Mesodermal cell (in vitro differentiated cells): Measurements from ENCODE around the gene PIGS.

ENCODE experiments used
- H3K27ac ChIP-seq: 2 replicates; pipeline ENCODE4 v1.7.0; 2013; ENCODE audit warnings: mild to moderate bottlenecking, low read depth, low read length, moderate library complexity; ENCODE audit not compliant: severe bottlenecking
- H3K36me3 ChIP-seq: 2 replicates; pipeline ENCODE4 v1.7.1; 2013; ENCODE audit warnings: mild to moderate bottlenecking, low read length, moderate library complexity; ENCODE audit not compliant: control insufficient read depth, insufficient read depth
- H3K4me1 ChIP-seq: one replicate; pipeline ENCODE4 v1.7.1; 2013; ENCODE audit warnings: mild to moderate bottlenecking, low read length; ENCODE audit not compliant: insufficient read depth, control insufficient read depth, poor library complexity, severe bottlenecking
- H3K4me3 ChIP-seq: 2 replicates; pipeline ENCODE4 v1.7.0; 2013; ENCODE audit warnings: low read length, control low read depth, mild to moderate bottlenecking; ENCODE audit not compliant: insufficient read depth, poor library complexity, severe bottlenecking; ENCODE audit errors: extremely low read depth
- H3K9me3 ChIP-seq: 2 replicates; pipeline ENCODE4 v1.7.1; 2013; ENCODE audit warnings: mild to moderate bottlenecking, low read length, moderate library complexity; ENCODE audit not compliant: control insufficient read depth
- WGBS, 2 experiments: methylation state at CpG; one replicate each; pipeline ENCODE4 v1.1.5; 2013; ENCODE audit warnings: missing lambda C conversion rate in 2 of 2; ENCODE audit not compliant: insufficient coverage in 2 of 2; 5-methylcytosine and 5-hydroxymethylcytosine counted together

The PIGS gene

DNA sequence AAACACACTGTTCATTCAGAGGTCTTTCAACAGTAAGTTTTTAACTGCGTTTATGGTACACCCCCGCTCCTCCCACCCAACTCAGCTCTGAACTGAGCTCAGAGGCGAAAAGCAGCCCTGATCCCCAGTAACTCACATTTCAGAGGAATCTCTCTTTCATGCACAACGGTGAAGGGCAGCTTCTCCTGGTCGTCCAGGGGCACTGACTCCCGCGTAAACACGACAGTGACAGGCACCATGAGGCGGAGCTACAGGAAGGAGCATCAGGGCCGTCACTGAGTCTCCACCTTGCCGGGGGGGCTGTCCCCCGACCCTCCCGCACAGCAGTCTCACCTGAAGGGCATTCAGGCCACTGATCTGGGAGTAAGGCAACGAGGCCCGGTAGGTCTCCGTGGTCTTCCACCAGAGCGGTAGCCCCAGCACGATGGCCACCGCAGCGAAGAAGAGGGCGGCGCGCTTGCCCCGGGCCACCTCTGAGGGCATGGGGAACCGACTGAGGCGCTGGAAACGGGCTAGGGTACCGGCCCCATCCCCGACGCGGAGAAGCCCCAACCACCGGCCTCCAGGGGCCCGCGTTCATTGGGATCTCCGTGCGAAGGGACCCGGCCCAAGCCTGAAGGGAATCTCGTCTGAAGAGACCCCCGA, 486 bp downstream of the PIGS start:
- H3K4me3 ChIP-seq: peak overlapping the region; percentile 93
- no peak overlapping the region for H3K27ac ChIP-seq
- no peaks in the 10 kb centered on the region for H3K9me3 ChIP-seq
- H3K4me1 ChIP-seq: peaks cover 4% of the 10 kb centered on the region
- peaks cover 12% of the 10 kb centered on the region for H3K36me3 ChIP-seq
- WGBS, 2 experiments: 2% methylated on average over 28 to 37 of the region's 39 CpGs

DNA sequence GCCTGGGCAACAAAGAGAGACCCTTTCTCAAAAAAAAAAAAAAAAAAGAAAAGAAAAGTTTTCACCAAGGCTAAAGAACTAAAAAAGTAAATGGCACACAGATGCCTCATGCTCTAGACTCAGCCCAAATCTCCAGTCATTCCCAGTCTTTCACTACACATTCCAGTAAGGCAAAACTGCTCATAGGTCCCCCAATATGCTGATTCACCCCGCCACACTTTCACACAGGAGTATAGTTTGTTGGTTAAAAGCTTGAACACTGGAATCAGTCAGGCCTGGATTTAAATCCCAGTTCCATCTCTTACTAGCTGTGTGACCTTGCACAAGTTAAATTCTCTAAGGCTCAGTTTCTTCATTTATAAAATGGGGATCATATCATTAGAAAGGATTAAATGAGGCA, 1.9 kb downstream of the PIGS start:
- Histone ChIP-seq H3K36me3 (peaks cover 10% of the 10 kb centered on the region), H3K9me3 (no peaks in the 10 kb centered on the region), H3K27ac (no peak overlapping the region), H3K4me3 (no peak overlapping the region), H3K4me1 (peaks cover 4% of the 10 kb centered on the region)
- no CpG with 5 or more reads among the region's 1 CpG for WGBS, 2 experiments

DNA sequence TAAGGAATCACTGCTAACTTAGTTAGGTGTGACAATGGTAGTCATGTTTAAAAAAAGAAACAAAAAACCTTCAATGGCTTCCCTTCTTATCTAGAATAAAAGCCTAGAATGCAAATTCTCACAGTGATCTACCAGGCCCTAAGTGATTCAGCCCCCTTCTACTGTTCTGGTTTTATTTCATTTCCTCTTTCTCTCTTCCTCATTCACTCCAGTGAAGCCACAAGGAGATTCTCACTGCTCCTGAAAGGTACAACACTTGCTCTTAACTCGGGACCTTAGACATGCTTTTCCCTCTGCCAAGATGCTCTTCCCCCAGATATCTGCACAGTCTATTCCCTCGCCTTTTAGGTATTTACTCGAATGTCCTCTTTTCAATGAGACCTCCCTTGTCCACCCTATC, 3.7 kb downstream of the PIGS start:
- Histone ChIP-seq H3K4me1 (peaks cover 12% of the 10 kb centered on the region), H3K36me3 (peaks cover 19% of the 10 kb centered on the region), H3K4me3 (no peak overlapping the region), H3K9me3 (no peaks in the 10 kb centered on the region), H3K27ac (no peak overlapping the region)
- 76 to 94% methylated on average over 3 of the region's 3 CpGs for WGBS, 2 experiments

DNA sequence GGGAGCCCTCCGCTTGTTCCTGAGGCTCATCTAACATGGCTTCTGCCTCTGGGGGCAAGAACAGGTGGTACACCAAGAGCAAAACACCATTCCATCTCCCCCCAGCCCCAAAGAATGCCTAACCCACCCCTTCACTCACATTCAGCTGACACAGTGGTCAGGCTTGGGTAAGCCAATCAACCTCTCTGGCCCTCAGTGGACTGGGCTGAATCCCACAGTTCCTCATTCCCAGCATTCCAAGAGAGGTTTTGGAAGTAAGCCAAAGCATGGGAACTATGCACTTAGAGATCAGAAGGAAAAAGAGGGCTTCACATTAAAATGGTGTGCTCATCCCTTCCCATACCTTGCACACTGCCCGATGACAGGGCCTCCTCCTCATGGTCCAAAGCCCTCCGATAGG, 7.8 kb downstream of the PIGS start:
- H3K27ac ChIP-seq: peak overlapping the region; percentile 57
- peaks cover 8% of the 10 kb centered on the region for H3K4me1 ChIP-seq
- H3K36me3 ChIP-seq: peaks cover 47% of the 10 kb centered on the region
- H3K9me3 ChIP-seq: no peaks in the 10 kb centered on the region
- H3K4me3 ChIP-seq: no peak overlapping the region
- 92 to 100% methylated on average over 2 of the region's 3 CpGs for WGBS, 2 experiments

DNA sequence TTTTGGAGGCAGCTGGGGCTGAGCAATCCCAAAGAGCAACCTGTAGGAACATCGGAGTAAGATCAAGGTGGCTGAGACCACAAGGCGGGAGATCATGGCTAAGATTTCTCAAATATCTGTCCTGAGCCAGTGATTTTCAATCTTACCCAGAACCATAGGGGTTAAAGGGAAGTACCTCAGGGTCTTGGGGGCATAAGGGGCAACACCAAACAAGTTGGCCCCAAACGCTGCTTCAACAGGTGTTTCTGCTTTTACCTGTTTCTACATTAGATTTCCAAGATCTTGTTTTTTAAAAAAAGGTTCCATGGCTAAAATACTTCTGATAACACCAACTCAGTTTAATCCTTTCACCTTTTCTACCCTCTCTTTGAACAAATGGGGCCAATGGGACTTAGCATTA, 16.3 kb downstream of the PIGS start:
- H3K27ac ChIP-seq: no peak overlapping the region
- no peaks in the 10 kb centered on the region for H3K9me3 ChIP-seq
- peaks cover 8% of the 10 kb centered on the region for H3K4me1 ChIP-seq
- H3K4me3 ChIP-seq: no peak overlapping the region
- WGBS, 2 experiments: 87 to 89% methylated on average over 2 to 3 of the region's 3 CpGs
- H3K36me3 ChIP-seq: peaks cover 67% of the 10 kb centered on the region

DNA sequence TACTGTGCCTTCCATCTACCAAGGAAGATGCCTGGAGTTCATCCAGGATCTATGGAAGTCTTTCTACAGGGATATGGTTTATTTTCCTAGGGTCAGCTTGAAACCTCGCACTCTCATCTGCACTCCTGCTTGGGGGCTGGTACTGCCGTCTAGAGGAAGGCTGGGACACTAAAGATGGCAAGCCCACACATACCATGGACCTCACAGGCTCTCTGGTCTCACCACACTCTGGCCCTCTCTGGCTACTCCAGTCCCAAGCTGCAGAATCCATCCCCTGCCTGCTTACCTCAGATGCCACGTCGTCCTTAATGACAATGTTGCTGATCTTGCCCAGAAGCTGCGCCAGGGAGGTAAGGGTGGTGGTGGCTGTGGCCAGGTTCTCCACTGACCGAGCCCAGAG, 16.8 kb downstream of the PIGS start:
- WGBS, 2 experiments: 96 to 97% methylated on average over 5 to 6 of the region's 6 CpGs
- Histone ChIP-seq H3K9me3 (no peaks in the 10 kb centered on the region), H3K27ac (no peak overlapping the region), H3K4me3 (no peak overlapping the region), H3K36me3 (peaks cover 63% of the 10 kb centered on the region), H3K4me1 (peaks cover 8% of the 10 kb centered on the region)

DNA sequence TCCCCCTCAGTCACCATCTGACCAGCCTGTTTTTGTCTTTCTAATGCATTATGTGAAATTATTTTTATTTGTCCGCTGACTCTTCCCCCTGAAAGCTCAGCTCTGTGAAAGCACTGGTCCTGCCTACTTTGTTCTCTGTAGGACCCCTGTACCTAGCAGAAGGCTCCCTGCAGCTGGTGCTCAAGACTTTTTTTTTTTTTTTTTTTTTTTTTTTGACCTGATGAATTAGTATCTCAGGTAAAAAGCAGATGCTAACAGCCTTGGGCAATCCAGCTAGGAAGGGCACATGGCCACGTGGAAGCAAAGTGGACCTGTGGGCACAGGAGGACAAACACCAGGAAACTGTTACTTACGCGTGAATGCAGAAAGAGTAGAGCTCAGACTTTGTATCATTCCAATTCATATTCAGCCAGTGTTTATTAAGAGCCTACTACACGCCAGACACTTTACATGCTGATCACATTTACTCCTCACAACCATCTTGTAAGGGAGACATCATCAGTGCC, 18.3 kb downstream of the PIGS start:
- WGBS, 2 experiments: 79 to 82% methylated on average over 4 to 5 of the region's 5 CpGs
- H3K9me3 ChIP-seq: no peaks in the 10 kb centered on the region
- no peak overlapping the region for H3K27ac ChIP-seq
- H3K4me3 ChIP-seq: no peak overlapping the region
- H3K4me1 ChIP-seq: peaks cover 8% of the 10 kb centered on the region
- peaks cover 51% of the 10 kb centered on the region for H3K36me3 ChIP-seq

DNA sequence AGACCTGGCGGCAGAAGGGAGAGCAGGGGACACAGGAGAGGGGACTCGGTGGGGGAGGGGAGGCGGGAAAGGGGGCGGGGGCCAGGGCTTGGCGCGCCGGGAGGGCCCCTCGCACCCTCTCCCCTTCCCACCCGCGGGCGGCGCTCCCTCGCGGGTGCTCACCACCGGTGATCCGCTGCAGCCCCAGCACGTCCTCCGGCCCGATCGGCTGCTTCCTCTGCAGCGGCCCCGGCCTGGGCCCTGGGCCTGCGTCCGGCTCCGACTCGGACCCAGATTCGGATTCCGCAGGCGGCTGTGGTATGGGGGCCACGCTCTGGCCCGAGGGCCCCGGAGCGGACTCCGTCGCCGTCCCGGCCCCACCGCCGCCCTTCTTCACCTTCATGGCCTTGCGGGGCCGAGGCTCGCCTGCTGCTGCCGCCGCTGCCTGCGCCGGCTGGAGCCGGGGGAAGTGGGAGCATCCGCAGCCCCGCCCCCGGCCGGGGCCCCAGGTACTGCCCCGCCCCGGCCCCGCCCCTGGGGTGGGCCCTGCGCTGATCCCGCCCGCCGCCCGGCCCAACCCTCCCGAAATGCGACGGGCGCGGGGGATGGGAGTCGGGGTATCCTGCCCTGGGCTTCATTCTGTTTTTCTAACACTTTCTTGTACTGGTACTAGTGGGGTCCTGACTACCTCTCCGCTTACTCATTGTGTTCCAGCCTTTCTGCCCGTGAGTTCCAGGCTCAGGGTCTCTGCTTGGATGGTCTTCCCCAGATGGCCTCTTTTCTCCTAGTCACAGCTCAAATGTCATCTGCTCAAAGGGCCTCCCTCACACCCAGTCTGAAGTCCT, 18.9 kb downstream of the PIGS start, which contains the start of gene UNC119:
Gene UNC119 (minus strand): TSS at position 449 of the 824 bp plus-strand sequence. CDS start 67 bp downstream, at position 382.
- H3K4me3 ChIP-seq: peak within 1 kb of the TSS; percentile 90
- peak within 1 kb of the TSS; percentile 10 for H3K27ac ChIP-seq
- no peaks in the 10 kb centered on the region for H3K9me3 ChIP-seq
- H3K36me3 ChIP-seq: peaks cover 47% of the 10 kb centered on the region
- 1% methylated on average over 51 to 54 of the region's 67 CpGs for WGBS, 2 experiments
- peaks cover 8% of the 10 kb centered on the region for H3K4me1 ChIP-seq

DNA sequence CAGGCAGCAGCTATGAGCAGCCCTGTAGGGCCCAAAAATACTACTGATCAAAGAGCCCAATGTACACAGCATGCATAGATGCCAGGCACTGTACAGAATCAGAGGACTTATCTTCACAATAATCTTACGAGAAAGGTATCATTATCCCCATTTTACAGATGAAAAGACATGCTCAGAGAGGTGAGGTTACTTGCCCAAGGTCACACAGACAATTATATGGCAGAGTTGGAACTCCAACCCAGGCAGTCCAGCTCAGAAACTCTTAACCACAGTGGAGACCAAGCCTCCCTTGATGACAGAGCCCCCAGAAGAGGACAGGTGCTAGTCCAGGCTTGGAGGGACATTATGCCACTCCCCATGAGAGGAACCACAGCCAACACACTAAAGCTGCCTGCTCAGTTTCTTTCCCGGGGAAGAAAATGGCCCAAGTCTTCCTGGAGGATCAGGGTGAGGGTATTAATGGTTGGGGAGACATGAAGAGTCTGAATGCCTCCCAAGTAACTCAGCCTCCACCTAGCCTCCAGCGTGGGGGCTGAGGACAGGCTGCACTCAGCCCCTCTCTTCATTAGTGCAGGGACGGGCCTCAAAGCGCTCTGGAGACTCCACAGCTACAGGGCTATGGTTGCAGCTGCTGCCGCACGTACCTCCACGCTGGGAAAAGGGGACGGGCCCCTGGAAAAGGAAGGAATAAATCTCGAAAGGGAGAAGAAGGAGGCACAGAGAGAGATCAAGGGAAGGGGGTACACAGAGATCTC, 19.7 kb downstream of the PIGS start:
- Histone ChIP-seq H3K27ac (peak overlapping the region; percentile 10), H3K36me3 (peaks cover 46% of the 10 kb centered on the region), H3K9me3 (no peaks in the 10 kb centered on the region), H3K4me1 (peaks cover 8% of the 10 kb centered on the region), H3K4me3 (peak overlapping the region; percentile 90)
- WGBS, 2 experiments: 21 to 30% methylated on average over 2 to 4 of the region's 10 CpGs

DNA sequence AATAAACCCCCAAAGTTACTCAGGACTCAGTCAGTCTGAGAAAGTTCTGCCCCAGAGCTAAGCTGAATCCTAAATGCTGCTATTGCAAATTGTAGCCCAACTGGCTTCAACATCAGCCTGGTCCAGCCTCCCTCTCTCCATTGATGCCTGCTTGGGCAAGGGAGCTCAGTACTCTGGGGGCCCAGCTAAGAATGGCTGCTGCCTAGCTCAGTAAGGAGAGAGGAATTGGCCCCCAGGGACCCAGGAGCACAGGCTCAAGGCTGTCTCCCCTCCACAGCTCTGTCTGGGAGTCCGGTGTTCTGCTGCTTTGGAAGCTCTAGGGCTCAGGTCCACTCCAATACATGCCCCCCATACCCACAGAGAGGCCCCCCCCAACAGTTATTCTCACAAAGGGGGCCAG, 20.5 kb downstream of the PIGS start:
- WGBS, 2 experiments: 100% methylated on average over 1 of the region's 1 CpG; no CpG with 5 or more reads in 1 of the 2 experiments
- H3K4me3 ChIP-seq: no peak overlapping the region
- peaks cover 8% of the 10 kb centered on the region for H3K4me1 ChIP-seq
- no peaks in the 10 kb centered on the region for H3K9me3 ChIP-seq
- no peak overlapping the region for H3K27ac ChIP-seq
- peaks cover 46% of the 10 kb centered on the region for H3K36me3 ChIP-seq
